GM19467 (cell line): Measurements from ENCODE around the gene ACAD10.
"Not testable (repeated sequence)": the region's sequence is repeated elsewhere in the genome, so short reads cannot be mapped to it uniquely, and the experiment has no call there.

Source experiments
- ATAC-seq: cut with Tn5 transposase; IDR thresholded peaks from one replicate; pipeline ENCODE4 v1.9.1; 2021; ENCODE audit warnings: mild to moderate bottlenecking, moderate library complexity; ENCODE audit not compliant: unreplicated experiment

Gene ACAD10

DNA sequence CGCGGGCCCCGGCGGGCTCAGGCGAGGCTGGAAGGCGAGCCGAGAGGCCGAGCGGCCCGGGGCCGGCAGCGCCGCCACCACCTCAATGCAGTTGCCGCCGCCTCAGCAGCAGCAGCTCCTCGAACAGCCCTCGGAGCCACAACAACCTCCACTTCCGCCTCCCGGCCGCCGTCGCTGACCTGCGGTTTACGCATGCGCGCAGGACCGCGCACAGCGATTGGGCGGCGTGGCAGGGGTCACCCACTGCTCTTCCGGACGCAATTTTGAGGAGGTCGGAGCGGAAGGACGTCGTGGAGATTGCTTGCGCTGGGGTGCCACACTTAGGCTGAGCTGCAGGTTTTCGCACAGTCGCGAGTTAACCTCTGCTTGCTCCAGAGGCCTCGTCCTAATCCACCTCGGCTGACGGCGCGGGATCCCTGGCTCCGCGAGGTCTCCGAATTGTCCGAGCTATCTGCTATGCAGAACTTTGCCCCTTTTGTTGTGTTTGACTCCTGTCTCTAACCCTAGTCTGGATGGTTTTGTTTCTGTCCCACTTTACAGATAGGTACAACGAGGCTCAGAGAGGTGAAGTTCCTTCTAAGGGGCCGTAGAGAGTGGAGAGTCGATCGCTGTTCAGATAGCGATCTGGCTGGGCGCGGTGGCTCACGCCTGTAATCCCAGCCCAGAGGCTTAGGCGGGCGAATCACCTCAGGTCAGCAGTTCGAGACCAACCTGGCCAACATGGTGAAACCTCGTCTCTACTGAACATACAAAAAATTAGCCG, at the start of gene ACAD10, which contains the start of gene BRAP:
Gene ACAD10 (plus strand): TSS at position 243 of the 763 bp plus-strand sequence. CDS start 6,657 bp downstream, outside the sequence.
Gene BRAP (minus strand): TSS at position 146 of the 763 bp plus-strand sequence. CDS start 164 bp downstream, outside the sequence.
- peak; percentile 89 for ATAC-seq

DNA sequence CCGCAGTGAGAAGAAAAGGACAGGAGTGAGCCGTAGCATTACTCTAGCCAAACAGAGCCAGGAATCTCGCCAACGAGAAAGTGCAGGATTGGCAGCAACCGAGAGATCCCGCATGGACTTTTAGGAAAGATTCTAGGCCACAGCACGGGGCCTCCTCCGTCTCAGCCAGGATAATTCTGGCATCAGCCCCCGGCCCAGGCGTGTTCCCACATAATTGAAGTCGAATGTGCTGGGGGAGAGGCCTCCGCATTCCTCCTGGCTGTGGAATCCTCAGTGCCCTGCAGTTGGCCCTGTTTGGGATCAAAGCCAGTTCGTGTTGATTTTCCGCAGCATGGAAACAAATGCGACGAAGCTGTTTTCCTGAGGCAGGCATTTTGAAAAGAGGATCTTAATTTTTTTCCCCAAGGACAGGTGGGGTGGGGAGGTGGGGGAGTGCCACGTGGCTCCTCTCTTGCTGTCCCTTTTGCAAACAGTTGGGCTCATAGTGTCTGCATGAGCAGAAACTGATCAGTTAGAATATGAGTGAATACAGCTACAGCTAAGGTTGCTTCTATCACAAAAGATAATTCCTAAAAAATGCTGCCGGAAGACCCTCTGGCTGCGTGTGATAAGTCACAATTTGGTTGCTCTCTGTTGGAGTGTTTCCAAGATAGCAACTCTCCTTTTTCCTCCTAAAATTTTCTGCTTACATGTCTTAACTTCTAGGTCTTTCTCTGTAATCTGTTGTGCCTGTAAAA, 49.5 kb upstream of the ACAD10 start:
- no peak for ATAC-seq

- ATAC-seq: no peak
Measured at GRCh38 chr12:111638556-111638955, 47.3 kb upstream of the ACAD10 start.

- ATAC-seq: no peak
Measured at GRCh38 chr12:111640506-111640905, 45.3 kb upstream of the ACAD10 start.

DNA sequence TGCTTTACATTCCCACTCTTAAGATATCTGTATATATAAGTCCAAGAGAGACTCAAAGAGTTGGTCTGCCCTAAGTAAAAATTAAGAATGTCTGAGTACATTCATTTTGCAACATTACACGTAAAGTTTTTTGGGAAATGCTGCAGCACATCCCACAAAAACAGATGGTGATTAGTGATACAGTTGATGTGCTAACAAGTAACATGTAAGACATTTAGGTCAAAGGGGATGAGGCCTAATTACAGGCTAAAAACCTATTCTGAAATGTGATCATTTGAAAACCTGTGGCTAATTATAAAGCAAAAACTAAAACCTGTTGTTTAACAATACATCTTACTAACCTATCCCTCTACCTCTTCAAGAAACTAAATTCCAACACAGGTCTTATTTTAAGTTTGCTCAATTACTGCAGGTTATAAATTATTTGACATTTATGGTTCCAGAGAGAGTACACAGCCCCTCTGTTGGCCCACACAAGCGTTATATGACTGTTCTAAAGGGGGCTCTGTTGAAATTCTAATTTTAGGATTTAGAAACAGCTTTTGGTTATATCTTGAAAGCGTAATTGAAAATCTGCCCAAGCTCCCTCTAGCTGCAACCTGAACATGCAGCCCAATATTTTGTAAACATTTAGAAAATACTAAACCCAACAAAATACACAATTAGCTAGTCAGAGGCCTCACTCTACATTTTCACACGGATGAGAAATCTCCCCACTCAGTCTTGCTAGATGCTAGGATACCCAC, 43.0 kb upstream of the ACAD10 start:
- no peak for ATAC-seq

- no peak for ATAC-seq
Measured at GRCh38 chr12:111643427-111643826, 42.4 kb upstream of the ACAD10 start.

DNA sequence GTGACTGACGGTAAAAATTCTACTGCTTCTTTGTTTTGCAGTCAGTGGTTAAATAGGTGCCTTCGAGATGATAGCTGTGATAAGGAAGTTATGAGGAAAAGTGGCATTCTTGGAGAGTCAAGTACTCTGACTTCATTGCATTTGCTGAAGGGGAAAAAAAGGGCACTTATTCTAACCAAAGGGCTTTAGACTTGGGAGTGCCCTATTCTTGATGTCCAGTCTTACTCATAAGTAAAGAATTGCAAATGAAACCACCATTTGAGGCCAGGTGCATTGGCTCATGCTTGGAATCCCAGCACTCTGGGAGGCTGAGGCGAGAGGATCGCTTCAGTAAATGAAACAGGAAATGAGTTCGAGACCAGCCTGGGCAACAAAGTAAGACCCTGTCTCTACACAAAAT, 40.4 kb upstream of the ACAD10 start:
- ATAC-seq: no peak

- ATAC-seq: no peak
Measured at GRCh38 chr12:111650912-111651311, 34.9 kb upstream of the ACAD10 start.

DNA sequence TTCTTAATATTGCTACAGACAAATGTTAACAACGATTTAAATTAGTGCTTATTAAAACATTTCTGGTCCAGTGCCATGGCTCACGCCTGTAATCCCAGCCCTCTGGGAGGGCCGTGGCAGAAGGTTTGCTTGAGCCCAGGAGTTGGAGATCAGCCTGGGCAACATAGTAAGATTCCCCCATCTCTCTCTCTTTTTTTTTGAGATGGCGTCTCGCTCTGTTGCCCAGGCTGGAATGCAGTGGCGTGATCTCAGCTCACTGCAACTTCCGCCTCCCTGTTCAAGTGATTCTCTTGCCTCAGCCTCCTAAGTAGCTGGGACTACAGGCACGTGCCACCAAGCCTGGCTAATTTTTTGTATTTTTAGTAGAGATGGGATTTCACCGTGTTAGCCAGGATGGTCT, 33.3 kb upstream of the ACAD10 start:
- not testable (repeated sequence) for ATAC-seq

- no peak for ATAC-seq
Measured at GRCh38 chr12:111653596-111653995, 32.3 kb upstream of the ACAD10 start.

DNA sequence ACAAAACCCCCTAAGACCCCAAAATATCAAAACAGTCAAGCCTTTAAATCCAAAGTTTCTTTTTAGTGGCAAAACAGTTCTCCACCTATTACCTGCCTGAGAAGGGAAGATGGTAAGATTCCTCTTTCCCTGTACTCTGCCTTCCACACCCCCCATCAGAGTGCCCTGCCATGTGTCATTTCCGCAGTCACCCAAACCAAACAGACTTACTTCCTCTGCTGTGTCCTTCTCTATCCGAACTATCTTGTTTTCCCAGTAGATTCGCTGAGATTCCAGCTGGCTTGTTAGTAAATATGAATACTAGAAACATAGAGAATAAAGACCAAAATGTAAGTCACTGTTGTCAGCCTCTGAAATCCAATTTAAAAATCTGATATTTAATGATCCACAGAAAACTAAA, 30.5 kb upstream of the ACAD10 start:
- no peak for ATAC-seq

DNA sequence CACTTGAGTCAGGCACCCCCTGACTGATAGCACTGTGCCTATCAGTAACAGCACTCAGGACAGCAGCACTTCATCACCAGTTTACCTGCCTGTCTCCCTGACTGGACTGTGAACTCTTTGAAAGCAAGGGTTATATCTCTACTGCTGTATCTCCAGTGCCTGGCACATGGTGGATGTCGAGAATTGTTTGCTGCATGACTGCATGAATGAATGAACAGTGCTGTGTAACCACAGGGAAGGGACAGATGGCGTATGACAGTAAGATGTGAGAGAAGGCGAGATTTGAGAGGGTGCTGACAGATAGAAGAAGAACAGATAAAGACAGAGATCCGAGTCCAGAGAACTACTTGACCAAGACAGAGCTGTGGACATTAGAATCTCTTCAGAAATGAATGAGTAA, 29.8 kb upstream of the ACAD10 start:
- no peak for ATAC-seq

DNA sequence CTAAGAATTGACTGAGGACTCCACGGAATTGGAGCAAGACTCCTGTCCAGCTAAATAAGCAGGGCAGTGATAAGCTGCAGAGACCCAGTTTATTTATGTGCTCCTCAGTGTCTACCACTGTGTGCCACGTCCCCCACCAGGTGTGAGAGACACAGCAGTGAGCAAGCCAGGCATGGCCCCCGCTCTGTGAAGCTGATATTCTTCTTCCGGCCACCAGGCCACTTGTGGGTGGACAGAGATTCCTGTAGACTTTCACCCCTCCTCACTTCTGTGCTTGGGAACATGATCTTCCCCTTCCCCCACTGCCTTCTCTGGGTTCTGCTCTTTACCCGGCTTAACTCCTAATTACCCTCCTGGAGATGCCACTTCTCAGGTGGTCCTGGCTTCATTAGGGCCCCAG, 21.4 kb upstream of the ACAD10 start:
- no peak for ATAC-seq

DNA sequence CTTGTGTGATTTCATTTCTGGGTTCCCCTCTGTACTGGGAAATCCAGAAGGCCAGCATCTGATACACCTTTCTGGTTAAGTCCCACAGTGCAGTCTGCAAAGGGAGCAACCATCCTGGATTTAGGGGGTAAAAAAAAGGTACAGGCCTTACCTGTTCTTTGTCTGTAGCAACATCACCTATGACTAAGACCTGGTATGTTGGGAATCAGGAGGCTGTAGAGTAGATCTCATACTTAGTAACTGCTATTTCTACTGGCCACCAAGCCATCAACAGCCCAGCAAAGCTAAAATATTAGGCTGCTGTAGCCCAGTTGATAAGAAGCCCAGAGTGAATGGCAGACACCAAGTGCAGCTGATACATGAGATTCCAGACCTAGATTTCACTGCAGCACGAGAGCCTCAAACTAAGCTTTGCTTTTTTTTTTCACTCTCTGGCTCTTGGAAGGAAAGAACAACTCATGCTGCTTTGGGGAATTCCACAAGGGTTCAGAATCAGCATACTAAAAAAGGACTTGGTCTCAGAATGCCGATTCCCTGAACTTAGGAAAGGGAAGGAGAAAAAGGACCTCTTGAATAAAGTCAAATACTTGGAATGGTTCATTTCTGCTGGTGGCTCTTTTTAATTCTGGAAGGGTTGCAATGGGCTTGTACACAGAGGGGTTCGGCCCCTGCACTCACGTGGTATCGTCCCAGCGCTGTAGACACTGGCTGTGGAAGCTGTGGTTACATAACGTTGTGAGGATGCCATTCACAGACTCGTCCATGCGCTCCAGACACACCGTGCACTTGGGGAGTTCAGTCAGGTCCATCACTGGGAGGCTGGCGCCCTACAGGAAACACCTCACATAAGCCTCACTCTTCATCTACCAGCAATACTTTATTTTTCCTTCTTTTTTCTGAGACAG, 20.6 kb upstream of the ACAD10 start:
- ATAC-seq: no peak

GRCh38 chr12:111672822-111673381, 13.0 kb upstream of the ACAD10 start:
- no peak for ATAC-seq

DNA sequence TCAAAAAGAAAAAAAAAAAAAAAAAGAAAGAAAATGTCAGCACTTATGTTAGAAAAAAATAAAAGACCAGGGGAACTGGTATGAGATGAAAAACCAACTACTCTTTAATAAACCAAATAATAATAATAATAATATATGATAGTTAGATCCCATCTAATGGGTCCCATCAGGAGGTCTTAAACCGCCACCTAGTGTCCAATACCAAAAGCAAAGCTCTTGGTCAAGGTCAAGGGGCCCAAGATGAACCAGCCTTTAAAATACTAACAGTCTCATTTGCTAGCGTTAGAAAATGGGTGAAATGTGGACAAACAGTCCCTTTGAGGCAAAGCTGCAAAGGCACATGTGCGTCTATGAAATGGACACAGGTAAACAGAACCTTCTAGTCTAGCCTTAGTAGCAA, 12.3 kb upstream of the ACAD10 start:
- ATAC-seq: no peak

GRCh38 chr12:111677186-111677585, 8.7 kb upstream of the ACAD10 start:
- no peak for ATAC-seq

GRCh38 chr12:111684485-111685198, 1.2 kb upstream of the ACAD10 start:
- not testable (repeated sequence) for ATAC-seq

GRCh38 chr12:111685322-111685810, 487 bp upstream of the ACAD10 start:
- ATAC-seq: peak; percentile 13
